HG03064 (cell line): ENCODE results near the gene KRT79.
"Not testable (repeated sequence)": the region's sequence is repeated elsewhere in the genome, so short reads cannot be mapped to it uniquely, and the experiment has no call there.

Source experiments
- ATAC-seq: cut with Tn5 transposase; IDR thresholded peaks from one replicate; pipeline ENCODE4 v1.9.1; 2021; ENCODE audit warnings: low read depth; ENCODE audit not compliant: unreplicated experiment

KRT79 gene

GRCh38 chr12:52861511-52861910 lies 27.4 kb upstream of the KRT79 start:
- no peak for ATAC-seq

GRCh38 chr12:52860102-52860823 lies 26.2 kb upstream of the KRT79 start:
- no peak for ATAC-seq

- no peak for ATAC-seq
Observed at GRCh38 chr12:52857500-52857899, 23.4 kb upstream of the KRT79 start.

- ATAC-seq: no peak
Observed at GRCh38 chr12:52856787-52857186, 22.7 kb upstream of the KRT79 start.

GRCh38 chr12:52856077-52856476 lies 22.0 kb upstream of the KRT79 start:
- ATAC-seq: not testable (repeated sequence)

- no peak for ATAC-seq
Observed at GRCh38 chr12:52851787-52852186, 17.7 kb upstream of the KRT79 start.

- ATAC-seq: no peak
Observed at GRCh38 chr12:52850681-52851080, 16.6 kb upstream of the KRT79 start.

- no peak for ATAC-seq
Observed at GRCh38 chr12:52849511-52849910, 15.4 kb upstream of the KRT79 start.

- ATAC-seq: no peak
Observed at GRCh38 chr12:52848661-52849255, 14.6 kb upstream of the KRT79 start, which contains the start of gene KRT78. Gene KRT78 (minus strand): TSS chr12:52848994. CDS start chr12:52848930, 64 bp downstream.

GRCh38 chr12:52847335-52848102 lies 13.4 kb upstream of the KRT79 start:
- no peak for ATAC-seq

GRCh38 chr12:52846356-52846970 lies 12.4 kb upstream of the KRT79 start:
- ATAC-seq: no peak

GRCh38 chr12:52845946-52846345 lies 11.8 kb upstream of the KRT79 start:
- ATAC-seq: no peak

- no peak for ATAC-seq
Observed at GRCh38 chr12:52844386-52844785, 10.3 kb upstream of the KRT79 start.

- no peak for ATAC-seq
Observed at GRCh38 chr12:52839436-52840105, 5.5 kb upstream of the KRT79 start.

GRCh38 chr12:52838609-52839435 lies 4.7 kb upstream of the KRT79 start:
- ATAC-seq: no peak

- ATAC-seq: no peak
Observed at GRCh38 chr12:52837781-52838608, 3.9 kb upstream of the KRT79 start.

- no peak for ATAC-seq
Observed at GRCh38 chr12:52837413-52837741, 3.3 kb upstream of the KRT79 start.

- no peak for ATAC-seq
Observed at GRCh38 chr12:52836491-52837412, 2.6 kb upstream of the KRT79 start.
